HG03439 (cell line): Measurements from ENCODE around the gene BTBD10.

ENCODE experiments used
- ATAC-seq: cut with Tn5 transposase; IDR thresholded peaks from one replicate; pipeline ENCODE4 v1.9.1; 2021; ENCODE audit warnings: mild to moderate bottlenecking, moderate library complexity; ENCODE audit not compliant: unreplicated experiment

The BTBD10 gene

DNA sequence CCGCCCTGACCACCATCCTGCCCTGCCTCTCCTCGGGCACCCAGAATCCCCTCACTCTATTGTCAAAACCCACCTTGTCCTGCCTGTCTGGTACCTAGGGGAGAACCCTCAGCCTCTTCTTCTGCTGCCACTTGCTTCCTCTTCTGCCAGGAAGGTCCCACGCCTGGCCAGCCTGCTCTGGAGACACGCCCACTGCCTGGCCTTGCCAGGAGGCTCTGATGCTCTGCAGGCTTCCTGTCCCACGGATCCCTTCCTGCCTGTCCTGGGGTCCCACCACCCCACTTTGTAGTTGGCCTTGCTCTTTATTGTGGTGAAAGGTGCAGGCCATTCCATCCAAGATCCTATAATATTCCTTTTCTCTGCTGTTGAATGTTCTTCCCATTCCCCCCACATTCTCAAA is 122.0 kb downstream of the BTBD10 start:
- ATAC-seq = no peak

DNA sequence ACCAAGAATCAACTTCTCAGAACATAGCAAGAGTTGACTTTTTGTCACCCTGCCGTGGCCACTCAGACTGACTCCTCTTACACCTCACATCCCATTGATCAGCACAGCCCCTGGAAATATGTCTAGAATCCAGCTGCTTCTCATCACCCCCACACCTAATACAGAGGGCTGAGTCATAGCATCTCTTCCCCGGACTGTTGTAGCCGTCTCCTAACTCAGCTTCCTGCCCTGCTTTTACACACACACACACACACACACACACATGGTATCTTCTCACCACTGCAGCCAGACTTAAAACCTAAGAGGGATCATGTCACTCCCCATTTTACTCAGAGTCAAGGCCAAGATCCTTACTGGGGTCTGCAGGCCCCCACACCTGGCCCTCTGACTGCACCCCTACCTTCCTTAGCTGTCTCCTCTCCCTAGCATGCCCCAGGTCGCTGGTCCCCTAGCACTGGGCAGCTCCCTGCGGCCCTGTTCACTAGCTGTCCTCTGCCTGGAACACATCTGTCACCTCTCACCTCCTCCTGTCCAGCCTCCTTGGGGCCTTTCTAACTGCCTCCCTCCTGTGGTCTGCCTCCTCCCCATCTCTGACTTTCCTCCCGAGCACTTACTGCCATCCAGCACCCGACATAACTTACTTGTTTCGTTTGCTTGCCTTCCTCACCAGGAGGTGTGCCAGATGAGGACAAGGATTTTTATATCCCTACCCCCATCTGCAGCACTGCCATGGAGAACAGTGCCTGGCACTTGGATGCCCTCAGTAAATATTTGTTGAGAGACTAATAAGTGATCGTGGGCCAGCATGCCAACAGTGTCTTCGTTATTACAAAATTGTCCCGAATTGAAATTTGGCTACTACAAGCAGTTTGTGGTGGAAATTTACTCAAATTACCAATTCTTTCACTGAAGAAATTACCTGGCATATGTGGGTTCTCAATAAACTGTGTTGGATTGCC is 123.5 kb downstream of the BTBD10 start:
- ATAC-seq = no peak

DNA sequence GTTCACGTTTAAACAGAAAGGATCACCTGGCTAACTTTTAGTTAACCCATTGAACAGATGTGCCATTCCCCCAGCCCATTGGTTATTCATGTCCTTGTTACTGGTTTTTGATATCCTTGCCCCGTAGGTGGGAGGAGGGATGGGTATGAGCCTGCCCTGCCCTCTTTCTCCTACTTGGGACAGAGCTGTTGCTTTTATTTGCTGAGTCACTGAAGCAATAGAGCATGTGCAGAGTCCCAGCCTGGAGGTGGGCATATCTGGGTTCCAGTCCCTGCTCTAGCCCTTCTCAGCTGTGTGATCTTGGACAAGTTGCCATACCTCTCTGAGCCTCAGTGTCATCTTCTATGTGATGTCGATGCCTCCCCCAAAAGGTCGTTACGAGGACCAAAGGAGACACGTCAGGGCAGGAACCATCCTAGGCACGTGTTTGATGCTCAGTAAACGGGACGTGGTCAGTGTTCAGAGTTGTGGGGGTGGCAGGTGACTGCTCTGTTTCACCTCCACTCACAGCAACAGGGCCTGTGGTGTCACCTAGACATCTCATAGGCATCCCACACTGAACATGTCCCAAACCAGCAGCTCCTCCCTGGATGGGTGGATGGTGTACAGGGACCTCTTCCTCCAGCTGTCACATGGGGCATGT is 124.5 kb downstream of the BTBD10 start:
- no peak for ATAC-seq

DNA sequence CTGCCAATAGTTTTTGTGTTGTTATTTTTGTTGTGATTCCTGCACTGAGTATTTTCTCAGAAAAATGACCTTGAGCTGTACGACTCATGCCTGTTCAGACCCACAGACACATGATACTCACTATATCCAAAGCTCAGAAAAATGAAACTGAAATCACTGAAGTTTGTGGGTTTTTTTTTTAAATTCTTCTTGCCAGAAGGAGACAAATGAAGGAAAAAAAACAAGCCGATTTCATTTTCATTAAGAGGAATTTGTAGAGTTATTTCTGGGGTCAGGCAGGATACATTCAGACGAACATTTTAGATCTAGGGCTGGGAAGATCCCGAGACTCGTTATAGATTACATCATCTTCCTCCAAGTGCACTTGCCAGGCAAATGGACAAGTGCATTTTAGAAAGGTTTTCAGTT is 125.0 kb downstream of the BTBD10 start:
- no peak for ATAC-seq
